GM23338 (cell line): ENCODE data around the gene SSB. TPM values are rescaled to one million over a fixed set of nuclear protein-coding genes. Genes with fewer than 3 reads are reported as not detected.
"Not testable (repeated sequence)": the region's sequence is repeated elsewhere in the genome, so short reads cannot be mapped to it uniquely, and the experiment has no call there.

ENCODE experiments used
- ATAC-seq: fragments of 200-7000 bp; cut with Tn5 transposase; 3 replicates; pipeline ENCODE4 v1.9.1; 2020
- DNase-seq: peaks from one replicate; pipeline ENCODE4 v3.0.0-alpha.2; 2015; ENCODE audit warnings: low spot score
- H2AFZ ChIP-seq: fragments of 200-600 bp; sonication (generic); 2 replicates; pipeline ENCODE4 v1.8.0; 2016; ENCODE audit warnings: antibody characterized with exemption, mild to moderate bottlenecking, moderate library complexity
- H3F3A ChIP-seq: fragments of 200-600 bp; sonication (generic); replicated peaks from 2 replicates; pipeline ENCODE4 v1.8.0; 2017; ENCODE audit warnings: antibody characterized with exemption, mixed run types, low read depth
- H3K27ac ChIP-seq: fragments of 200-600 bp; sonication (generic); 2 replicates; pipeline ENCODE4 v1.6.1; 2016; ENCODE audit warnings: low read depth
- H3K27me3 ChIP-seq: fragments of 200-600 bp; sonication (generic); 2 replicates; pipeline ENCODE4 v1.8.0; 2016; ENCODE audit warnings: mild to moderate bottlenecking, mixed run types, moderate library complexity; ENCODE audit not compliant: insufficient read depth
- H3K36me3 ChIP-seq: fragments of 200-600 bp; sonication (generic); 2 replicates; pipeline ENCODE4 v1.8.0; 2016; ENCODE audit warnings: mild to moderate bottlenecking; ENCODE audit not compliant: insufficient read depth
- H3K4me1 ChIP-seq: fragments of 200-600 bp; sonication (generic); 2 replicates; pipeline ENCODE4 v1.8.0; 2016; ENCODE audit warnings: mild to moderate bottlenecking, moderate library complexity; ENCODE audit not compliant: insufficient read depth
- H3K4me2 ChIP-seq: fragments of 200-600 bp; sonication (generic); 2 replicates; pipeline ENCODE4 v1.7.1; 2017; ENCODE audit warnings: mixed run types
- H3K4me3 ChIP-seq: fragments of 200-600 bp; sonication (generic); 2 replicates; pipeline ENCODE4 v1.6.1; 2016; ENCODE audit warnings: mixed run types
- H3K79me2 ChIP-seq: fragments of 200-600 bp; sonication (generic); replicated peaks from 2 replicates; pipeline ENCODE4 v1.8.0; 2017; ENCODE audit warnings: mild to moderate bottlenecking; ENCODE audit not compliant: insufficient read depth
- H3K9me2 ChIP-seq: fragments of 200-600 bp; sonication (generic); 2 replicates; pipeline ENCODE4 v1.8.0; 2017; ENCODE audit not compliant: insufficient read depth
- H4K20me1 ChIP-seq: fragments of 200-600 bp; sonication (generic); replicated peaks from 2 replicates; pipeline ENCODE4 v1.8.0; 2017; ENCODE audit warnings: mild to moderate bottlenecking; ENCODE audit not compliant: insufficient read depth
- H3K27ac Mint-ChIP-seq: 2 replicates; pipeline ENCODE4 v1.8.0; 2020; ENCODE audit warnings: inconsistent platforms, mild to moderate bottlenecking, moderate library complexity, mixed read lengths
- H3K27me3 Mint-ChIP-seq: 3 replicates; pipeline ENCODE4 v1.8.0; 2022; ENCODE audit warnings: low read depth, mild to moderate bottlenecking, moderate library complexity, mixed read lengths, inconsistent platforms; ENCODE audit not compliant: insufficient read depth, poor library complexity
- H3K36me3 Mint-ChIP-seq: 3 replicates; pipeline ENCODE4 v1.8.0; 2021; ENCODE audit warnings: low read depth, mild to moderate bottlenecking, inconsistent platforms, moderate library complexity, mixed read lengths
- H3K4me1 Mint-ChIP-seq: 3 replicates; pipeline ENCODE4 v1.8.0; 2020; ENCODE audit warnings: mild to moderate bottlenecking, inconsistent platforms, mixed read lengths
- H3K4me3 Mint-ChIP-seq: 3 replicates; pipeline ENCODE4 v1.8.0; 2021; ENCODE audit warnings: moderate library complexity, mild to moderate bottlenecking, inconsistent platforms, mixed read lengths
- H3K9me3 Mint-ChIP-seq: 3 replicates; pipeline ENCODE4 v1.8.0; 2020; ENCODE audit warnings: moderate library complexity, mild to moderate bottlenecking, inconsistent platforms, mixed read lengths
- CREB1 ChIP-seq: fragments of 250-450 bp; sonication (Bioruptor Pico); IDR thresholded peaks from 2 replicates; pipeline ENCODE4 v1.5.0; 2020; ENCODE audit warnings: low read depth, mild to moderate bottlenecking, moderate library complexity
- EZH2phosphoT487 ChIP-seq: fragments of 200-600 bp; sonication (generic); IDR thresholded peaks from one replicate; pipeline ENCODE4 v1.8.1; 2018; ENCODE audit warnings: antibody characterized with exemption; ENCODE audit not compliant: unreplicated experiment
- NANOG ChIP-seq: IDR thresholded peaks from 2 replicates; pipeline ENCODE4 v1.6.1; 2016; ENCODE audit warnings: antibody characterized with exemption, borderline replicate concordance
- STAT1 ChIP-seq: IDR thresholded peaks from one replicate; pipeline ENCODE4 v1.6.1; 2016; ENCODE audit warnings: antibody characterized with exemption; ENCODE audit not compliant: unreplicated experiment
- ZNF462 ChIP-seq: fragments of 250-450 bp; sonication (Bioruptor Pico); IDR thresholded peaks from 2 replicates; pipeline ENCODE4 v1.5.0; 2020; ENCODE audit warnings: mild to moderate bottlenecking, moderate library complexity
- polyA plus RNA-seq: library from polyadenylated mRNA; unstranded; fragments of >200 nt; fragmentation: Nextera tagmentation; extraction: Ambion mirVana; gene quantifications from 2 replicates; pipeline ENCODE4 v1.2.1, GENCODE V29; 2016
- total RNA-seq: library from RNA; depleted of rRNA; stranded (reverse); fragments of >200 nt; shearing (Covaris generic); gene quantifications from 2 replicates; pipeline ENCODE4 v1.2.3, GENCODE V29; 2014
- TF ChIP-seq, protein P1 (sequence below): IDR thresholded peaks from 2 replicates; pipeline ENCODE4 v1.6.1; 2016; ENCODE audit warnings: antibody characterized with exemption

Gene SSB
- total and polyA plus RNA-seq, 2 experiments from 2014 or later, result 246 to 1,104 TPM

GRCh38 chr2:169759987-169760386 lies 38.7 kb upstream of the SSB start (continued):
- TF ChIP-seq, protein P1, sequence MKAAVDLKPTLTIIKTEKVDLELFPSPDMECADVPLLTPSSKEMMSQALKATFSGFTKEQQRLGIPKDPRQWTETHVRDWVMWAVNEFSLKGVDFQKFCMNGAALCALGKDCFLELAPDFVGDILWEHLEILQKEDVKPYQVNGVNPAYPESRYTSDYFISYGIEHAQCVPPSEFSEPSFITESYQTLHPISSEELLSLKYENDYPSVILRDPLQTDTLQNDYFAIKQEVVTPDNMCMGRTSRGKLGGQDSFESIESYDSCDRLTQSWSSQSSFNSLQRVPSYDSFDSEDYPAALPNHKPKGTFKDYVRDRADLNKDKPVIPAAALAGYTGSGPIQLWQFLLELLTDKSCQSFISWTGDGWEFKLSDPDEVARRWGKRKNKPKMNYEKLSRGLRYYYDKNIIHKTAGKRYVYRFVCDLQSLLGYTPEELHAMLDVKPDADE, result no peak
- TF ChIP-seq CREB1 (no peak), ZNF462 (no peak), NANOG (no peak), EZH2phosphoT487 (no peak), STAT1 (no peak)

DNA sequence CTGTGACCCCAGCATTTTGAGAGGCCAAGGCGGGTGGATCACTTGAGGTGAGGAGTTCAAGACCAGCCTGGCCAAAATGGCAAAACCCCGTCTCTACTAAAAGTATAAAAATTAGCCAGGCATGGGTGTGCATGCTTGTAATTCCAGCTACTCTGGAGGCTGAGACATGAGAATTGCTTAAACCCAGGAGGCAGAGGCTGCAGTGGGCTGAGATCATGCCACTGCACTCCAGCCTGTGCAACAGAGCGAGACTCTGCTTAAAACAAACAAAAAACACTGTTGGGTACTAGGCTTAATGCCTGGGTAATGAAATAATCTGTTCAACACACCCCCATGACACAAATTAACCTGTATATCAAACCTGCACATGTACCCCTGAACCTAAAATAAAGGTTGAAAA lies 37.9 kb upstream of the SSB start:
- H3K36me3 ChIP-seq, H3K27me3 ChIP-seq, H3K4me1 Mint-ChIP-seq, H3K9me2 ChIP-seq, H3K27ac ChIP-seq, ATAC-seq, H3K4me2 ChIP-seq, H3K4me3 Mint-ChIP-seq, H3K27me3 Mint-ChIP-seq, DNase-seq, H4K20me1 ChIP-seq, H2AFZ ChIP-seq, H3F3A ChIP-seq, H3K79me2 ChIP-seq, H3K27ac Mint-ChIP-seq, H3K4me3 ChIP-seq, H3K4me1 ChIP-seq: not testable (repeated sequence)
- peaks cover 20% of the 10 kb centered on the region for H3K36me3 Mint-ChIP-seq
- peaks cover 13% of the 10 kb centered on the region for H3K9me3 Mint-ChIP-seq
